H9 (cell line): ENCODE data around the gene STX1A. TPM values are rescaled to one million over a fixed set of nuclear protein-coding genes. Genes with fewer than 3 reads are reported as not detected.

Experiments
- DNase-seq: peaks from one replicate; pipeline ENCODE4 v3.0.0-alpha.2; 2017
- H2AFZ ChIP-seq: one replicate; pipeline ENCODE4 v1.6.1; 2013; ENCODE audit warnings: mild to moderate bottlenecking, low read length, control low read depth, moderate library complexity
- H2AK5ac ChIP-seq: 2 replicates; pipeline ENCODE4 v1.6.1; 2013; ENCODE audit warnings: low read length, control low read depth, mixed read lengths; ENCODE audit not compliant: insufficient read length
- H2BK120ac ChIP-seq: one replicate; pipeline ENCODE4 v1.6.1; 2013; ENCODE audit warnings: low read depth, mild to moderate bottlenecking, low read length, control low read depth, inconsistent platforms; ENCODE audit not compliant: poor library complexity, severe bottlenecking
- H2BK12ac ChIP-seq: 2 replicates; pipeline ENCODE4 v1.6.1; 2013; ENCODE audit warnings: low read length, control low read depth, mixed read lengths, low read depth; ENCODE audit not compliant: insufficient read length
- H2BK15ac ChIP-seq: 2 replicates; pipeline ENCODE4 v1.6.1; 2013; ENCODE audit warnings: low read depth, low read length, control low read depth
- H2BK20ac ChIP-seq: one replicate; pipeline ENCODE4 v1.6.1; 2013; ENCODE audit warnings: low read depth, mild to moderate bottlenecking, low read length, control low read depth, inconsistent platforms; ENCODE audit not compliant: poor library complexity, severe bottlenecking
- H2BK5ac ChIP-seq: 2 replicates; pipeline ENCODE4 v1.6.1; 2013; ENCODE audit warnings: low read length, control low read depth, mixed read lengths; ENCODE audit not compliant: insufficient read length
- H3K14ac ChIP-seq: 2 replicates; pipeline ENCODE4 v1.6.1; 2013; ENCODE audit warnings: low read length, control low read depth; ENCODE audit not compliant: insufficient read depth
- H3K18ac ChIP-seq: 2 replicates; pipeline ENCODE4 v1.6.1; 2013; ENCODE audit warnings: low read depth, mild to moderate bottlenecking, mixed read lengths, low read length, control low read depth; ENCODE audit not compliant: insufficient read length
- H3K23ac ChIP-seq: 2 replicates; pipeline ENCODE4 v1.6.1; 2013; ENCODE audit warnings: low read length, control low read depth, mixed read lengths, low read depth; ENCODE audit not compliant: insufficient read length
- H3K23me2 ChIP-seq: 2 replicates; pipeline ENCODE4 v1.6.1; 2013; ENCODE audit warnings: low read depth, mild to moderate bottlenecking, mixed read lengths, low read length, control low read depth; ENCODE audit not compliant: insufficient read length, poor library complexity, severe bottlenecking
- H3K27ac ChIP-seq: 2 replicates; pipeline ENCODE4 v1.5.1; 2013; ENCODE audit warnings: low read length, control low read depth, mixed read lengths, low read depth; ENCODE audit not compliant: insufficient read length
- H3K27me3 ChIP-seq: 2 replicates; pipeline ENCODE4 v1.6.1; 2013; ENCODE audit warnings: low read length, control low read depth, inconsistent platforms; ENCODE audit not compliant: insufficient read depth
- H3K4ac ChIP-seq: 2 replicates; pipeline ENCODE4 v1.6.1; 2013; ENCODE audit warnings: low read depth, mild to moderate bottlenecking, control low read depth, inconsistent platforms, low read length, moderate library complexity
- H3K4me1 ChIP-seq: 2 replicates; pipeline ENCODE4 v1.6.1; 2013; ENCODE audit warnings: low read length, control low read depth, inconsistent platforms; ENCODE audit not compliant: insufficient read depth
- H3K4me2 ChIP-seq: 2 replicates; pipeline ENCODE4 v1.6.1; 2013; ENCODE audit warnings: low read length, control low read depth, mixed read lengths; ENCODE audit not compliant: insufficient read length, insufficient read depth
- H3K56ac ChIP-seq: 2 replicates; pipeline ENCODE4 v1.6.1; 2013; ENCODE audit warnings: low read depth, mild to moderate bottlenecking, mixed read lengths, low read length, control low read depth; ENCODE audit not compliant: insufficient read length
- H3K79me1 ChIP-seq: 2 replicates; pipeline ENCODE4 v1.6.1; 2013; ENCODE audit warnings: low read depth, mild to moderate bottlenecking, moderate library complexity, low read length, control low read depth, inconsistent platforms; ENCODE audit not compliant: insufficient read depth, poor library complexity, severe bottlenecking
- H3K79me2 ChIP-seq: 2 replicates; pipeline ENCODE4 v1.6.1; 2013; ENCODE audit warnings: low read length, control low read depth, inconsistent platforms; ENCODE audit not compliant: insufficient read depth
- H3K9ac ChIP-seq: 2 replicates; pipeline ENCODE4 v1.6.1; 2013; ENCODE audit warnings: low read length, control low read depth, mixed read lengths; ENCODE audit not compliant: insufficient read length; ENCODE audit errors: extremely low read depth
- H3K9me3 ChIP-seq: one replicate; pipeline ENCODE4 v1.6.1; 2013; ENCODE audit warnings: low read depth, low read length, inconsistent platforms; ENCODE audit not compliant: control insufficient read depth
- H3T11ph ChIP-seq: one replicate; pipeline ENCODE4 v1.6.1; 2013; ENCODE audit warnings: mild to moderate bottlenecking, low read length, control low read depth, inconsistent platforms
- H4K20me1 ChIP-seq: one replicate; pipeline ENCODE4 v1.6.1; 2013; ENCODE audit not compliant: control insufficient read depth, insufficient read length, insufficient read depth
- H4K5ac ChIP-seq: 2 replicates; pipeline ENCODE4 v1.6.1; 2013; ENCODE audit warnings: low read depth, mild to moderate bottlenecking, mixed read lengths, low read length, control low read depth; ENCODE audit not compliant: insufficient read length
- H4K8ac ChIP-seq: replicated peaks from 2 replicates; pipeline ENCODE4 v1.6.1; 2013; ENCODE audit warnings: low read length, control low read depth, mixed read lengths, low read depth; ENCODE audit not compliant: insufficient read length
- H4K91ac ChIP-seq: 2 replicates; pipeline ENCODE4 v1.6.1; 2013; ENCODE audit warnings: low read depth, mild to moderate bottlenecking, moderate library complexity, mixed read lengths, low read length, control low read depth; ENCODE audit not compliant: insufficient read length
- H3K27ac Mint-ChIP-seq, 3 experiments: 2 replicates in 2 of 3; 3 replicates in 1 of 3; pipeline ENCODE4 v1.8.0; 2020 to 2021; ENCODE audit warnings: mixed read lengths in 3 of 3, mild to moderate bottlenecking in 1 of 3, moderate library complexity in 1 of 3
- H3K27me3 Mint-ChIP-seq: 2 replicates; pipeline ENCODE4 v1.8.0; 2021; ENCODE audit warnings: low read depth, mild to moderate bottlenecking, moderate library complexity, mixed read lengths
- H3K36me3 Mint-ChIP-seq, 3 experiments: 2 replicates in 2 of 3; 3 replicates in 1 of 3; pipeline ENCODE4 v1.8.0; 2020 to 2021; ENCODE audit warnings: low read depth in 3 of 3, mixed read lengths in 3 of 3; ENCODE audit not compliant: insufficient read depth in 1 of 3
- H3K4me1 Mint-ChIP-seq, 2 experiments: 2 replicates each; pipeline ENCODE4 v1.8.0; 2020; ENCODE audit warnings: mixed read lengths in 2 of 2
- H3K4me3 Mint-ChIP-seq, 2 experiments: 2 replicates in 1 of 2; 3 replicates in 1 of 2; pipeline ENCODE4 v1.8.0; 2020 to 2021; ENCODE audit warnings: mild to moderate bottlenecking in 2 of 2, mixed read lengths in 2 of 2, moderate library complexity in 1 of 2
- H3K9me3 Mint-ChIP-seq, 2 experiments: 2 replicates in 1 of 2; 3 replicates in 1 of 2; pipeline ENCODE4 v1.8.0; 2020; ENCODE audit warnings: mild to moderate bottlenecking in 2 of 2, mixed read lengths in 2 of 2, moderate library complexity in 1 of 2
- WGBS: extraction: QIAGEN DNeasy Blood & Tissue Kit; methylation state at CpG from one replicate; pipeline ENCODE4 v1.1.7; 2013; ENCODE audit warnings: missing lambda C conversion rate, low lambda C conversion rate, mixed read lengths; ENCODE audit not compliant: insufficient read length; ENCODE audit errors: extremely low coverage; 5-methylcytosine and 5-hydroxymethylcytosine counted together
- total RNA-seq: library from RNA; stranded (reverse); gene quantifications from 2 replicates; pipeline ENCODE4 v1.2.1, GENCODE V29; 2021
- TF ChIP-seq, protein P1 (sequence below): fragments of 200-600 bp; sonication (generic); conservative IDR thresholded peaks from 3 replicates; pipeline ENCODE4 v1.8.0; 2021; ENCODE audit warnings: antibody characterized with exemption, mild to moderate bottlenecking

STX1A gene
- total RNA-seq, 1 experiment from 2014 or later = 10.1 TPM

- no peak overlapping the region for H3K23ac ChIP-seq
- no peaks in the 10 kb centered on the region for H3K23me2 ChIP-seq
- no peaks in the 10 kb centered on the region for H3K9me3 ChIP-seq
- no peaks in the 10 kb centered on the region for H4K20me1 ChIP-seq
- no peak overlapping the region for H2AK5ac ChIP-seq
- H3K56ac ChIP-seq = no peak overlapping the region
- H3K79me2 ChIP-seq = no peaks in the 10 kb centered on the region
- Mint-ChIP-seq H3K9me3 (peaks cover 0 to 3% of the 10 kb centered on the region in 2 experiments; a peak in 2 of 5 replicates), H3K4me1 (peaks cover 17 to 20% of the 10 kb centered on the region in 2 experiments), H3K4me3 (no peak overlapping the region), H3K27ac (peak overlapping the region in 1 of 3 experiments; percentile 85; a peak in 2 of 7 replicates), H3K36me3 (peaks cover 0 to 9% (median 1%) of the 10 kb centered on the region in 3 experiments; a peak in 4 of 7 replicates), H3K27me3 (no peaks in the 10 kb centered on the region; the same call in none of the 2 replicates)
- no peak overlapping the region for H2BK5ac ChIP-seq
- H3K4ac ChIP-seq = no peak overlapping the region
- TF ChIP-seq, protein P1, sequence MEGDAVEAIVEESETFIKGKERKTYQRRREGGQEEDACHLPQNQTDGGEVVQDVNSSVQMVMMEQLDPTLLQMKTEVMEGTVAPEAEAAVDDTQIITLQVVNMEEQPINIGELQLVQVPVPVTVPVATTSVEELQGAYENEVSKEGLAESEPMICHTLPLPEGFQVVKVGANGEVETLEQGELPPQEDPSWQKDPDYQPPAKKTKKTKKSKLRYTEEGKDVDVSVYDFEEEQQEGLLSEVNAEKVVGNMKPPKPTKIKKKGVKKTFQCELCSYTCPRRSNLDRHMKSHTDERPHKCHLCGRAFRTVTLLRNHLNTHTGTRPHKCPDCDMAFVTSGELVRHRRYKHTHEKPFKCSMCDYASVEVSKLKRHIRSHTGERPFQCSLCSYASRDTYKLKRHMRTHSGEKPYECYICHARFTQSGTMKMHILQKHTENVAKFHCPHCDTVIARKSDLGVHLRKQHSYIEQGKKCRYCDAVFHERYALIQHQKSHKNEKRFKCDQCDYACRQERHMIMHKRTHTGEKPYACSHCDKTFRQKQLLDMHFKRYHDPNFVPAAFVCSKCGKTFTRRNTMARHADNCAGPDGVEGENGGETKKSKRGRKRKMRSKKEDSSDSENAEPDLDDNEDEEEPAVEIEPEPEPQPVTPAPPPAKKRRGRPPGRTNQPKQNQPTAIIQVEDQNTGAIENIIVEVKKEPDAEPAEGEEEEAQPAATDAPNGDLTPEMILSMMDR = no peak
- H2BK12ac ChIP-seq = no peak overlapping the region
- H4K91ac ChIP-seq = no peak overlapping the region
- H4K5ac ChIP-seq = no peak overlapping the region
- no peak overlapping the region for H2BK120ac ChIP-seq
- H2BK20ac ChIP-seq = no peak overlapping the region
- H3K27me3 ChIP-seq = no peaks in the 10 kb centered on the region
- no peak overlapping the region for H3K9ac ChIP-seq
- H3K79me1 ChIP-seq = no peaks in the 10 kb centered on the region
- WGBS = no CpG with 5 or more reads among the region's 16 CpGs
- no peak overlapping the region for H3K4me2 ChIP-seq
- no peak overlapping the region for H3K14ac ChIP-seq
- no peak overlapping the region for H4K8ac ChIP-seq
- no peaks in the 10 kb centered on the region for H3K4me1 ChIP-seq
- no peak overlapping the region for H3K18ac ChIP-seq
- no peak overlapping the region for H2AFZ ChIP-seq
- H2BK15ac ChIP-seq = no peak overlapping the region
- no peak for DNase-seq
- H3T11ph ChIP-seq = no peak overlapping the region
- no peak overlapping the region for H3K27ac ChIP-seq
Observed at GRCh38 chr7:73749931-73750776, 30.7 kb upstream of the STX1A start.
